K562 (cell line): ENCODE measurements around the gene C5orf22. TPM values are rescaled to one million over a fixed set of nuclear protein-coding genes. Genes with fewer than 3 reads are reported as not detected.

Experiments used
- BHLHE40 ChIP-seq: IDR thresholded peaks from 2 replicates; pipeline ENCODE4 v1.6.1; 2011; ENCODE audit warnings: low read length, improper control_type of control experiment
- BMI1 ChIP-seq: fragments of 150-350 bp; IDR thresholded peaks from 2 replicates; pipeline ENCODE4 v1.6.1; 2014; ENCODE audit warnings: low read length
- CBX2 ChIP-seq: fragments of 200-600 bp; sonication (generic); IDR thresholded peaks from one replicate; pipeline ENCODE4 v1.6.1; 2012; ENCODE audit warnings: mild to moderate bottlenecking, low read length, inconsistent platforms; ENCODE audit not compliant: insufficient read depth, poor library complexity, severe bottlenecking
- CEBPZ ChIP-seq: fragments of 150-350 bp; IDR thresholded peaks from 2 replicates; pipeline ENCODE4 v1.6.1; 2014; ENCODE audit warnings: low read depth, mild to moderate bottlenecking, low read length, borderline replicate concordance
- DLX4 ChIP-seq: fragments of 250-450 bp; sonication (Bioruptor Pico); IDR thresholded peaks from 2 replicates; pipeline ENCODE4 v1.6.1; 2021; ENCODE audit warnings: mild to moderate bottlenecking
- DMBX1 ChIP-seq: fragments of 250-450 bp; sonication (Bioruptor Pico); IDR thresholded peaks from 2 replicates; pipeline ENCODE4 v1.8.0; 2022; ENCODE audit warnings: inconsistent platforms, mild to moderate bottlenecking, moderate library complexity, borderline replicate concordance
- ETV1 ChIP-seq: fragments of 450-650 bp; conservative IDR thresholded peaks from 2 replicates; pipeline ENCODE4 v1.6.1; 2016; ENCODE audit warnings: missing genetic modification characterization, control low read depth, low read depth, missing compliant biosample characterization
- GATA2 ChIP-seq: sonication (generic); formaldehyde crosslinking; IDR thresholded peaks from 2 replicates; pipeline ENCODE4 v1.4.0; 2020; ENCODE audit warnings: mild to moderate bottlenecking, missing genetic modification reagents
- KDM4B ChIP-seq, 2 experiments: fragments of 450-650 bp in 1 of 2; sonication (generic) in 1 of 2; IDR thresholded peaks; 2 replicates each; pipeline ENCODE4 v1.6.1; 2016 to 2017; ENCODE audit warnings: borderline replicate concordance in 2 of 2, antibody characterized with exemption in 1 of 2, low read depth in 1 of 2, mild to moderate bottlenecking in 1 of 2
- MLLT1 ChIP-seq, 2 experiments: fragments of 450-650 bp; IDR thresholded peaks; 2 replicates each; pipeline ENCODE4 v1.6.1; 2016
- MYNN ChIP-seq, 2 experiments: sonication (generic); formaldehyde crosslinking in 1 of 2; IDR thresholded peaks; 2 replicates each; pipeline versions ENCODE4 v1.5.0 to v1.6.1; 2016 to 2020; ENCODE audit warnings: antibody characterized with exemption in 1 of 2, missing genetic modification reagents in 1 of 2
- NFATC3 ChIP-seq: fragments of 450-650 bp; IDR thresholded peaks from 2 replicates; pipeline ENCODE4 v1.6.1; 2017; ENCODE audit warnings: mild to moderate bottlenecking
- NFE2L1 ChIP-seq: fragments of 450-650 bp; IDR thresholded peaks from 2 replicates; pipeline ENCODE4 v1.6.1; 2016; ENCODE audit warnings: missing genetic modification characterization, low read depth, mild to moderate bottlenecking, missing compliant biosample characterization, moderate library complexity, borderline replicate concordance
- NFIX ChIP-seq: fragments of 250-450 bp; sonication (Bioruptor Pico); IDR thresholded peaks from 2 replicates; pipeline ENCODE4 v1.4.0; 2020; ENCODE audit warnings: low read depth, mild to moderate bottlenecking, moderate library complexity
- NONO ChIP-seq, 2 experiments: fragments of 200-400 bp in 1 of 2; fragments of 450-650 bp in 1 of 2; formaldehyde crosslinking in 1 of 2; IDR thresholded peaks; 2 replicates each; pipeline ENCODE4 v1.6.1; 2017; ENCODE audit warnings: low read depth in 2 of 2, mild to moderate bottlenecking in 2 of 2, moderate library complexity in 2 of 2, low read length in 1 of 2
- RAD21 ChIP-seq, 2 experiments: fragments of 250-450 bp in 1 of 2; fragments of 450-650 bp in 1 of 2; sonication (Bioruptor Pico) in 1 of 2; formaldehyde crosslinking in 1 of 2; IDR thresholded peaks in 1 of 2; conservative IDR thresholded peaks in 1 of 2; 2 replicates each; pipeline versions ENCODE4 v1.4.0 to v1.8.0; 2020 to 2022; ENCODE audit warnings: mild to moderate bottlenecking in 2 of 2, moderate library complexity in 1 of 2
- RFX1 ChIP-seq: fragments of 450-650 bp; IDR thresholded peaks from 2 replicates; pipeline ENCODE4 v1.6.1; 2016; ENCODE audit warnings: mild to moderate bottlenecking, moderate library complexity
- TAF1 ChIP-seq: IDR thresholded peaks from 2 replicates; pipeline ENCODE4 v1.6.1; 2011; ENCODE audit warnings: mild to moderate bottlenecking, low read length, moderate library complexity; ENCODE audit not compliant: insufficient read depth, control insufficient read depth, severe bottlenecking; ENCODE audit errors: extremely low read depth
- TEAD2 ChIP-seq: fragments of 450-650 bp; IDR thresholded peaks from 2 replicates; pipeline ENCODE4 v1.6.1; 2016; ENCODE audit warnings: missing genetic modification characterization, control low read depth, missing compliant biosample characterization
- ZNF12 ChIP-seq: sonication (generic); formaldehyde crosslinking; IDR thresholded peaks from 2 replicates; pipeline ENCODE4 v1.4.0; 2020; ENCODE audit warnings: mild to moderate bottlenecking, missing genetic modification reagents
- ZNF561 ChIP-seq: fragments of 450-650 bp; formaldehyde crosslinking; conservative IDR thresholded peaks from 2 replicates; pipeline ENCODE4 v1.4.0; 2020; ENCODE audit warnings: mild to moderate bottlenecking, moderate library complexity
- ZNF695 ChIP-seq: fragments of 450-650 bp; formaldehyde crosslinking; IDR thresholded peaks from 2 replicates; pipeline ENCODE4 v1.4.0; 2020; ENCODE audit warnings: mild to moderate bottlenecking, moderate library complexity
- ZNF830 ChIP-seq: fragments of 250-450 bp; sonication (Bioruptor Pico); IDR thresholded peaks from 2 replicates; pipeline ENCODE4 v1.5.0; 2021; ENCODE audit warnings: mild to moderate bottlenecking
- polyA plus RNA-seq, 8 experiments: library from polyadenylated mRNA; depleted of rRNA in 4 of 8; stranded (reverse) in 5 of 8; unstranded in 3 of 8; fragments of >200 nt; fragmentation: Nextera tagmentation in 2 of 8; fragmentation: Illumina TruSeq in 1 of 8; extraction: Ambion mirVana in 2 of 8; extraction: Trizol in 1 of 8; gene quantifications; 2 replicates each; pipeline versions ENCODE4 v1.2.1 to v1.2.3, GENCODE V29; 2011 to 2014; ENCODE audit warnings: inconsistent platforms in 1 of 8, missing spikeins in 1 of 8
- total RNA-seq, 7 experiments: library from RNA; depleted of rRNA in 6 of 7; stranded (reverse); fragments of >200 nt in 6 of 7; fragmentation: Illumina TruSeq in 2 of 7; extraction: Trizol in 2 of 7; gene quantifications; 2 replicates each; pipeline versions ENCODE4 v1.2.1 to v1.2.3, GENCODE V29; 2011 to 2021; ENCODE audit warnings: low replicate concordance in 1 of 7

C5orf22 gene
- total and polyA plus RNA-seq, 9 of the 15 experiments (the other 6 are each of a cell fraction or from before 2014, with no cell fraction given): 22.7 to 56.7 (median 39.3) TPM

- TF ChIP-seq KDM4B (IDR thresholded peaks at IDR 0.05; ENCODE audit: borderline replicate concordance in 2 of 2, low read depth in 1 of 2): peak in 1 of 2 experiments; percentile 89; a peak in 1 of 4 replicates
- TF ChIP-seq RFX1: no peak
- TF ChIP-seq RAD21 (CRISPR knock-in tag; conservative IDR thresholded peaks at IDR 0.05 in 1 of 2, IDR thresholded peaks at IDR 0.05 in 1 of 2): no peak; a peak in 1 of 4 replicates
- no peak for TF ChIP-seq MYNN (IDR thresholded peaks at IDR 0.05)
- no peak for TF ChIP-seq MYNN (CRISPR knock-in tag; IDR thresholded peaks at IDR 0.05)
- no peak for TF ChIP-seq ZNF830 (CRISPR knock-in tag)
- TF ChIP-seq ZNF12: 0 out of 2 replicates have a peak, but pooled peaks have one; percentile 38
- no peak for TF ChIP-seq NONO (IDR thresholded peaks at IDR 0.05; ENCODE audit: low read depth in 2 of 2, low read length in 1 of 2)
- no peak for TF ChIP-seq CBX2
- TF ChIP-seq BMI1: no peak
- no peak for TF ChIP-seq NFATC3
- TF ChIP-seq TAF1: peak; percentile 70
- TF ChIP-seq ZNF695 (CRISPR knock-in tag): peak; percentile 39; the same call in 1 of the 2 replicates
- no peak for TF ChIP-seq GATA2 (CRISPR knock-in tag)
- TF ChIP-seq DLX4: no peak
- peak; percentile 77; the same call in 1 of the 2 replicates for TF ChIP-seq ETV1 (tag)
- TF ChIP-seq DMBX1 (CRISPR knock-in tag): no peak
- TF ChIP-seq NFIX (CRISPR knock-in tag): peak; percentile 10; the same call in 1 of the 2 replicates
- TF ChIP-seq CEBPZ: peak; percentile 83
- TF ChIP-seq ZNF561 (CRISPR knock-in tag): no peak
- no peak for TF ChIP-seq NFE2L1 (tag)
- no peak; the same call in 1 of the 2 replicates for TF ChIP-seq BHLHE40
- TF ChIP-seq TEAD2 (tag): no peak
- peak in 1 of 2 experiments; percentile 79; a peak in 2 of 4 replicates for TF ChIP-seq MLLT1 (IDR thresholded peaks at IDR 0.05)
These were observed at the start of gene C5orf22, which contains the start of gene DROSHA (continued) for GRCh38 chr5:31531888-31532547.
